NCI-H2081 (cell line): ENCODE data around the gene ASB3.

Experiments
- DNase-seq, 2 experiments: peaks; one replicate each; lab custom pipeline; 2025; lab: John Stamatoyannopoulos, UW

The ASB3 gene

DNA sequence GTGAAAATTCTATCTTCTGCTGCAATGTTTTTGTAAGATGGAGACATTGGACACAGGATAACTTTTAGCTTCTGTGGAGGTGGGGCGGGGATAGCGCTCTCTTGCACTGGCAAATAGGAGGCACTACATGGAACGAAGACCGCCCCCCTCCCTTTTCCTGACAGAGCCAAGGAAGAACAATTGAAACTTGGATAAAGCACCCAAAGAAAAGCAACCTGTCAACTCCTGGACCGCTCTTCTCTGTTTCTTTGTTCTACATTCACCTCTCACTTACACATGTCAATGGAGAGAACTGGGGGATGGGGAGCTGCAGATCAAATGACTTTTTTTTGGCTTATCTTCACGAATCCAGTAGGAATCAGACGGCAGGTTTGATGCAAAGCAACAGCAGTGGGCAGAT lies 145.5 kb downstream of the ASB3 start:
- DNase-seq, result no peak

DNA sequence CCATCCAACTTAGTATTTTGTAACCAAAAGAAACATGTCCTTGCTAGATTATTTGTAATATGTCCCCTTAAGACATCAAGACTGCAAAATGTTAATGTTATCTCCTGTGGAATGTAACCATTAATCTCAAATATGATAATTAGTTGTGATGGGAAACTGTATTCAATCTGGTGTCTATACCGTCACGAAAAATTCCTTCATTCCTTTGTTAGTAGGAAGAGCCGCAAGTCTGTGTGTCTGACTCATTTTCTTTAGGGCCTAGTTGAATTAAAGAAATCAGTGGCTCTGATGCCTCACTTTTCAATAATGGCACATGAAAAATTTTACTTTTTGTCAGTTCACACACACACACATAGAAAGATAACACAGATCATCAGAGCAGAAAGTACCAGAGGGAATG lies 146.3 kb downstream of the ASB3 start:
- DNase-seq, result no peak

DNA sequence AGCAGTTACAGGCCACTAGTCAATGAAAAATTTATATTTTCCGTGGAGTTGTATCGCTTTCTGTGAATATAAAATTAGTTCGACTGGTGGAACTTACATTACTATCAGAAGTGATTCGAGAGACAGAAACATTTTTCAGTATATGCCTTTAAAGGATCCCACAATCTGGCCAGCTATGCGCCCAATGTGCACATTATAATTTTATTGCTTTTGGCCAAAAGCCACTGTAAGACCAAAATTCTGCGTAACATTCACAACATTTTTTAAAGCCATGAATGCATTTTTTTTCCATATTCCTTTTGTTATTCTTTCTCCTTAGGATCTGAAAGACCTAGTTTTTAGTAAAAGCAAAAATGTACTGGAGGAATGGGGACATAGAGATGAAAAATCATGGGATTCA lies 150.2 kb downstream of the ASB3 start:
- DNase-seq, result no peak

DNA sequence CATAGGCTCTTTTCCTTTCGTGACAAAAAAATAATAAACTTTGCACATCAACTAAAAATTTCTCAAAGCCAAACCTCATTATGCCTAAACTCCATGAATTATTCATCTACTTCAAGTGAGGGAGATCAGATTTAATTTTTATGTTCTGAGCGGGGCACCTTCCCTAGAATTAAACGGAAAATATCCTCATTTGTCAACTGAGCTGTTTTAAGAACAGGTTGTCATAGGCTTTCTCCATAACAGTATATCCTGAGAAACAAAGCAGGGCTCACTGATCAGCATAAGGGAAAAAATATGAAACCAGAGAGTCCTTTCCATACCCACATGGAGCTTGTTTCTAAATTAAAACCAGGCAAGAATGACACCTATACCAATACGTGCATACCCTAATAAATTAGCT lies 150.6 kb downstream of the ASB3 start:
- DNase-seq, result no peak

DNA sequence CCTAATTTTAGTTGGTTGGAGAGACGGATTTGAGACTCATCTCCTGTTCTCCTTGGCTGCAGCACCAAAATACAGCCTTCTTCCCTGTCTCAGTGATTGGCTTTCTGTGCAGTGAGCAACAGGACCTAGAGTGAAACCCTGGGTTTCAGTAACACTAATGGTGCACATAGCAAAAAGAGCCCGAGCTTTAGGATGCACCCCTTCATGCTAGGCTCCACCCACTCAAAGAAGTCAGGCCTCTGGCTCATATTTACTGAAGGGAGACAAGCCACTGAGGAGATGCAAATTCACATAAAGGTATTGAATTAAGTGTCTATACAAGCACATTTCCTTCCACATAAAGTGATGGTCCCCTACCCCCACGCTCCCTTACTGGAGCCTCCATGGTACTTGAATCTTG lies 151.1 kb downstream of the ASB3 start:
- DNase-seq, result no peak

DNA sequence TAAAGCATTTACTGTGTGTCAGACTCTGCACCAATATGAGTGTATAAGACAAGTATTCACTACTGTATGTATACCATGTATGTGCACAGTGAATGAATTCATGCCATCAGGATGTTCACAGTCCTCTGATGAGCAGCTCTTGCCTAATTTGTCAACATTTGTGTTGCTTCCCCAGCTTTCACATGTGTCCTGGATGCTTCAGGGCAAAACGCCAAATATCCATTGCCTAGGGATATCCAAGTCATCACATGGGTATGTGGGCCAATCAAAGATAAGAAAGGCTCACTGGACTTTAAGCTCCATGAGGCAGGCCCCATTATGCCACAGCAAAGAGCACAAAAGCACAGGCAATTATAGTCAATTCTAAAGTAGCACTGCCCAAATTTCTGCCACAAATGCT lies 153.3 kb downstream of the ASB3 start:
- DNase-seq, result peak; percentile 18 to 24

DNA sequence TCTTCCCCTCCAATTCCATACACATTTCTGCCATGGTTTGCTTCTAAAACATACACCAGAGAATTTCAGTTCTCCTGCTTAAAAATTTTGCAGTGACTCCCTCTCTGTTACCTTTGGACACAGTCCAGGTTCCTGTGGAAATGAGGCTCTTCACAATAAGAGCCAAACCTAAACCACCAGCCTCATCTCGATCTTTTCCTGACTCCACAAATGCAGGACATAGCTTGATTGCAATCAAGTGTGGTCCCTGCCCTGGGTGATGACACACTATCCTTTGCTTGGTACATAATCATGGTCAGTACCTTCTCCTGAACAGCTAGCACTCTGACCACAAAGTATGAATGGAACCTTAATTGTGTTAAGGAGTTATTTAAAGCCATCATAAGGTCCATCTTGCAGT lies 154.0 kb downstream of the ASB3 start:
- no peak for DNase-seq

DNA sequence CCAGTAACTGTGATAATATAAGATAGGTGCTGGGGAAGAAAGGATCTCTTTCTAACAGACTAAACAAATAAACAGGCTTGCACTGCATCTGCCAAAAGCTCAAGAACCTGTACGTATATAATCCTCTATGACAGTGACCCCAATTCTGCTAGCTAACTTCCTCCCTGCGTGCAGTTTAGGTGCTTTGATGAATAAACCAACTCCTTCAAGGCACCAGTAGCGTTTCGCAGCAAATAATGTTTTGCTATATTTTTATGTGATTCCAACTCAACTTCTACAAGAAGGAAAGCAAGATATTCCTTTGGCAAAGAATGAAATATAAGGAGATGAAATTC lies 154.7 kb downstream of the ASB3 start:
- no peak for DNase-seq

DNA sequence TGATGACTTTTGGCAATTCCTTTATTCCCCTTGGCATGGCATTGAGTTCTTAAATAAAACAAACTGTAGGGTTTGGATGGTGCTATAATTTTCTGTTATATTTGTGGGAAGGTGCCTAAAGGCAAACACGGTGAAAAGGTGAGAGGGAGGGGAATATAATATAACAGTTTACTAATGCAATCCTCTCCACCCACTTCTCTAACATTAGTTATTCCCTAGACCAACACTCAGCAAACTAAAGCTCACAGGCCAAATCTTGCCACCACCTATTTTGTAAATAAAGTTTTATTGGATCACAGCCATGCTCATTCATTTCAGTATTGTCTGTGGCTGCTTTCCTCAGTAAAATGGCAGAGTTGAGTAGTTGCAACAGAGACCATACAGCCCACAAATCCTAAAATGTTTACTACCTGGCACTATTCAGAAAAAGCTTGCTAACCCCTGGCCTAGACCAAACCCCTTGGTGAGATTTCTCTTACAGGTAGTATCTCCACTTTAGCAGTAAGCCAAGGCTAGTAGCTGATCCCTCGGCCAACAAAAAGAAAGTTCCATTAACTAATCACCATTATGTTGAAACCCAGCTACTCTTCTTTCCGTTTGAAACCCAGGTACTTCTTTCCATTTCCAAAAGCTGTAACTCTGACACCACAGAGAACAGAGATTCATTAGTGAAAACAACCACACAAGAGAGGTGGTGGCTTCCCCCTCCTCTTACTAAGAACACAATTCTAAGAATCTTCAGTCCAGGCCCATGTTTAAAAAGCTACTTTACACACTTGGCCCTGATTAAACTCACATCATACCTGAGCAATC lies 155.2 kb downstream of the ASB3 start:
- peak; percentile 23 to 63 for DNase-seq

DNA sequence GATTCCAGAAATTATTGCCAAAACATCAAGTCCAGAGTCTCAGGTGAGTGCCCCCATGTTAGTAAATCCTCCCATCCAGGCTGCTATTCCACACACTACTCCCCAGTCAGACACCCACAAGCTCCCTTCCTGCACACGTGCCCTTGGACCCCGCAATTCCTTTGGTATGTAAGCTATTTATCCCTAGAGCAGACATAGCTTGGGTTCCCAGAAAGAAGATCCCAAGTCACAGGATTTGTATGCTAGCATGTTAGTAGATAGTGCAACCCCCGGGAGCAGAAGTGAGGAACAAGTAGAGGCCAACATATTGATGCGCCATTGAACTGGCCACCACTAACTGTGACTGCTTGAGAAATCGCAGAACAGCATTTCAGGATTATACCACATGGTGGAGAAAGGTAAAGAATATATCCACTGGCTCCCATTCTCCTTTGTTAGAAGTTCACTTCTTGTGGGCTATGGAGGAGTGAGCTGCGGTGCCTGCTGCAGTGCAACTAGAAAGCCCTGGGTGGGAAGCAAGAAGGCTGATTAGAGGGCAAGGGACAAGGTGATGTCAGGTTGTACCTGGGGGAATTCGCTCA lies 156.6 kb downstream of the ASB3 start:
- DNase-seq, result no peak

DNA sequence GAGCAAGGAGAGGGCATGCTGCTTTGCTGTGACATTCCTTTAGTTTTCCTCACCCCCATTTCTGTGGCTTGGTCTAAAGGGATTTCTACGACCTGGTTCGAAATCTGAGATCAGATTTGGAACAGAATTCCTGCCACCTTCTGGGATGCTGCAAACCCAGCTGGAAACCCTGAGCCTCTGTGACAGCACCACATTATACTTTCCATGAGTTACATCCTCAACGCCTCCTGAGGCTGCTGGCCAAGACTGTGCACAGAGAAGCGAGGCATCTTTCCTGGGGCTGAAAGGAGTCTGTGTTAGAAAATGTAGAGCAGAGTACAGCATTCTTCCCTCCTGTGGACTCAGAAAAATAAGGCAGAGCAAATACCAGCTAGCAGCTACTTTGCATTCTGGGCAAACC lies 157.3 kb downstream of the ASB3 start:
- DNase-seq, result no peak

DNA sequence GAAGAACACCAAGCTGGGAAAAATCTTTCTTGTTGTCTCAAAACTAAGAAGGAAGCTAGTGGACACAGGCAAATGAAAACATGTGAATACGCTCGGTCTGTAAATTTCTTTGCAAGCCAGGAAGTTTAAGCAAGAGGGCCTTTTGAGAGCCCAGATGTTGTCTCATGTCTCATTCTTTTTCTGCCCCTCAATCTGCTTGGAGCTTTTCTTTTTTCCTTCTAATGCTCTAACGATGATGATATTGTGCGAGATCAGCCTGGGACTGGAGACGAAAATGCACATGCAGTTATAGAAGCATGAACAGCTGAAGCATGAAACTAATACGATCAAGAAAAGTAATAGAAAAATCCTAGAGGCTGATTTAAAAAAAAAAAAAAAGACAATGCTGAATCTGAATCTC lies 157.8 kb downstream of the ASB3 start:
- DNase-seq, result no peak

DNA sequence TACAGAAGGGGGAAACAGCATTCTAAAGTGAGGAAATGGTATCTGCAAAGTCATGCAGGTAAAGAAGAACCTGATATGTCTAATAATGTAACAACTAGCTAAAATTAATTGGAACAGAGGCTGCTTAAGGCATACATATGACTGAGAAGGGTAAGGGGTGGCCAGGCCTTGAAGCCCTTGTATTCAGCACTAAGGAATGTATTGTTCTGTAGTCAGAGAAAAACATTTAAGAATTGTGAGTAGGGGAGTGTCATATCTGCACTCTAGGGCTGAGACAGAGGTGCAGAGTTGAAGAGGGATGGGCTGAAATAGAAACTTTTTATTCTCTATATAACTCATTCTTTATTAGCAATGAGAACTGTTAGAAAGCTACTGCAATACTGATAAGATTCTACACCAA lies 164.6 kb downstream of the ASB3 start:
- no peak for DNase-seq

DNA sequence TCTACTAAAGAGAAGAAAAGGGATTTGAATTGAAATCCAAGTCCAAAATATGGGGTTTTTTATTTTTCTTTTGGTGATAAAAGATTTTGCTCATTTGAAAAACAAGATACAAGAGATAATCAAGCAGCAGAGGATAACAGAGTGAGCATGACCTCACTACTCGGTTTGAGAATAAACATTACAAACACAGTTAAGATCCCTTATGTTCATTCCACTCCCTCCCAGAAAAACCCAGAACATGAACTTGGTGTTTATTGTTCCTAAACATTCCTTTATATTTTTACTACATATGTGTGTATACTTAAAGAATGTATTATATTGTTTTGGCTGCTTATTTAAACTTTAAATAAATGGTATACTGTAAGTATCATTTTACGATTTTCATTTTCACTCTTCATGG lies 165.8 kb downstream of the ASB3 start:
- DNase-seq, result no peak
